ENCODE measurements around the gene ARRDC5. TPM values are rescaled to one million over a fixed set of nuclear protein-coding genes. Genes with fewer than 3 reads are reported as not detected.

Gene ARRDC5
- polyA plus RNA-seq, 4 donors = 0.10 to 0.12 TPM; not detected in 2

Other genes with a start within 250 kb of the ARRDC5 start
- 100 to 1,000 TPM in 2 of 4 donors, 10 to 100 TPM in 2; 45.8 to 220 (median 96.1) TPM for gene MYDGF, start 232.6 kb downstream of the ARRDC5 start, polyA plus RNA-seq
- 10 to 100 TPM; 37.1 to 59.5 (median 43.3) TPM for gene DPP9, start 179.1 kb downstream of the ARRDC5 start, polyA plus RNA-seq
- 1 to 10 TPM; 1.6 to 6.0 (median 3.2) TPM for gene FEM1A, start 111.2 kb downstream of the ARRDC5 start, polyA plus RNA-seq
- gene TICAM1, start 71.2 kb downstream of the ARRDC5 start, polyA plus RNA-seq = 10 to 100 TPM; 14.3 to 38.0 (median 20.6) TPM
- gene PLIN3, start 35.2 kb downstream of the ARRDC5 start, polyA plus RNA-seq = 100 to 1,000 TPM in 3 of 4 donors, 10 to 100 TPM in 1; 77.3 to 190 (median 145) TPM
- gene UHRF1, start 6.6 kb upstream of the ARRDC5 start, polyA plus RNA-seq = 10 to 100 TPM in 2 of 4 donors, 1 to 10 TPM in 1, under 1 TPM in 1; 0.67 to 18.5 (median 6.0) TPM
- 10 to 100 TPM in 2 of 4 donors, 1 to 10 TPM in 2; 8.1 to 12.0 (median 10.6) TPM for gene KDM4B, start 66.2 kb upstream of the ARRDC5 start, polyA plus RNA-seq

Measured in small intestine (tissue), 4 donors.